HG03280 (cell line): ENCODE measurements around the gene FAM107B.

Source experiments
- ATAC-seq: cut with Tn5 transposase; IDR thresholded peaks from one replicate; pipeline ENCODE4 v1.9.1; 2021; ENCODE audit warnings: mild to moderate bottlenecking, moderate library complexity; ENCODE audit not compliant: unreplicated experiment

The FAM107B gene

DNA sequence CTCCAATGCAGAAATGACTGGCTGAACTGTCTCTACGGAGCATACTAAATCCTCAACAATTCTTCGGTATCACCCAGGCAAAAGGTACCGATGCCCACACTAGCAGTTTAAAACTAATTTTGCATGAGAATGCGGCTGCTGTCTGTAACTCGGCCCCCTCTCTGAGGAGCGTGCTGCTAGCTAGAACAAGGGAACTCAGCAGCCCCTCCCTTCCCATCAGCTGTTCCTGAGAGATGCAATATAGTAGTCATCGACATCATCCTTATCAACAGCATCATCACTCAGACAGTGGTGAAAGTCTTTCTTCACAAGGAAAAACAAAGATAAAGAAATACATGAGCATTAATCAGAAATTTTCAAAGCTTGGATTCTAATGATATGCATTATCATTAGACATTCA is 254.9 kb downstream of the FAM107B start:
- ATAC-seq: no peak

DNA sequence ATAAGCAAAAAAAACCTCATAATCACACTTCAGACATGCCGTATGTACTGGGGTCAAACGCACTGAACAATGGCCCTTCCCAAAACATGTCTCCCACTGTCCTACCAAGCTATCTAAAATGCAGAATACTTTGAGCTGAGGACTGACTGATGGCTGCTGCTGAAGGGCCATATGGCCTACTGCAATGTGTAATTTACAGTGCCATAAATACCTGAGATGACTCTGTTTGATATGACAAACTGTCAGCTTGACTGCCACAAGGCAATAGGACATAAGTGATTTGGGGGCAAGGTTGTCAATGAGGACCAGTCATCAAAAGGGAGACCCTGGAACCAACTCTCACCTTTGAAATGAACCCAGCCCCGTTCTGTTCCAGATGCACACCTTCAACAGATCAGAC is 256.5 kb downstream of the FAM107B start:
- ATAC-seq: no peak

DNA sequence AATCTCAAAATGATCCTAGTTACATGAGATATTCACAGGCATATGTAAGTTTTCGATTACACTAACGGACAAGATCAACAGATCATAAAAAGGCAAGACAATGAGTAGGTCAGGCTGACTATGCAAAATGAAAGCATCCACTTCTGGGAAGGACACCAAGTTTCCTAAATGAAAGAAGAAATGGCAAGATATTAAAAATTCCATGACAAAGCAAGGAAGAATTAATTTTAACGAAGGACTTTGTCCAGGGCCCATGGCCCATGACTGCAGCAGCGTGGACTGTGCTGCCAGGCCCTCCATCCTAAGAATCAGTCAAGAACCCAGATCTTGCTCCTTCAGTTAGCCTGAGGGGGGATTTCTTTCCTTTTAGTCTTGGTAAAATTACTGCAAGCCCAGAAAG is 261.6 kb downstream of the FAM107B start:
- no peak for ATAC-seq

DNA sequence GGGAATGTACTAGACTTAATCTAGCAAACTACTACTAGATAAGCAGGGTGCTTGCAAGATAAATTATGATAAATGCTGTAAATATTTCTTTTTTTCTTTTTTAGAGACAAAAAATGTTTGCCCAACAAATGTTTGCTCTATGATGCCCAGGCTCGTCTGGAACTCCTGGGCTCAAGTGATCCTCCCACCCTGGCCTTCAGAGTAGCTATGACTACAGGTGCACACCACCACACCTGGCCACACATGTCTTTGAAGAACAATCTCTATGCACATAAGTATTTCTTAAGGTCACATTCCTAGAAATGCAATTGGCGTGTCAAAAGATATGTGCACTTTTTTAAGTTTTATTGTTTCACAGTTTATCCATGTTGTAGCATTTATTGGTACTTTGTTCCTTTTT is 264.4 kb downstream of the FAM107B start:
- no peak for ATAC-seq

DNA sequence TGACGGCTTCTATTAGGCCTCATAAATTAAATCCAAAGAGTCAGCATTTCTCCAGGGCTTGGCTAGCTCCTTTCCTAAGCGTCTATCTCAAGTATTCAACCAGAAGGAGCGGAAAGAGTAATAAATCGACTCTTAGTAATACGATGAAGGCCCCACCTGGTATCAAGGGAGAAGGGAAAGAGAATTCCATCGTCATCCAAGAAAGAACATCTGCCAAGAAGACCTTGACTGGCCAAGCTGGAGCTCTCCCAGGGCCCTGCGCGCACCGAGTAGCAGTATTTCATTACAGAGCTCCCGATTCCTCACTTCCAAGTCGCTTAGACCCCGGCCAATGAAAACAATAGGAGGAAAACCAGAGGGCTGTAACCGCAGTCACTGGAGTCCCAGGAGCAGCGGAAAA is 266.0 kb downstream of the FAM107B start:
- no peak for ATAC-seq

DNA sequence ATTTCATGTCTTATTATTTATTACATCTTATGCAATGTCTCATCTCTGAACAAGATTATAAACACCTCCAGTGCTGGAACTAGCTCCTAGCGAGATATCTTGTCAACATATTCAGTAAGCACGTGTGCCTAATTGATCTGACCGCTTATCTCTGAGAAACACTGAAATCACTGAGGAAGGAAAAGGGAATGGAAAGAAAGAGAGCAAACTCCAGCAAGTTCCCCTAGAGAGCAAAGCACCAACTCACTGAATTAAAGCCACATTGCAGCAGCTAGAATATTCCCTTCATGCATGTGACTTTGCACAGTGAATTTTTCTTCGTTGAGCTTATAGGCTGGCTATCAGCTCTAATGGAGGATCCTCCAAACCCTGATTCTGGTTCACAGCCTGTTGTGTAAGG is 266.9 kb downstream of the FAM107B start:
- ATAC-seq: no peak

DNA sequence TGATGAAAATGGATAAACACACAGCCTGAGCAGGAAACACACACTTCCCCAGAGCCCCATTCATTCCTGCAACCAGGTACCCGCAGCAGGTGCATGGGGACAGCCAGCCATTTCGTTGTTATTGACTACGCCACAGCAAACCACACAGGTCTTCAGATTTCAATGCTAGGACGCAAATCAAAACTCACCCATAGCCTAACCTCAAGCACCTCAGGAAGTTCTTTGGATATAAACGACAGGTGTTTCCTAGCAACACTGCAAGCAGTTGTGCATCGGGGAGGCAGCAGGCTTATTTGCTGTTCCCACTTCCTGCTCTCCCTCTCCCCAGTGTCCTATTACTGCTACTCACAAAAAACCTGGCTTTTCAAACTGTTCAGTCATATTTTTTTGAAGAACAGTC is 267.5 kb downstream of the FAM107B start:
- no peak for ATAC-seq

DNA sequence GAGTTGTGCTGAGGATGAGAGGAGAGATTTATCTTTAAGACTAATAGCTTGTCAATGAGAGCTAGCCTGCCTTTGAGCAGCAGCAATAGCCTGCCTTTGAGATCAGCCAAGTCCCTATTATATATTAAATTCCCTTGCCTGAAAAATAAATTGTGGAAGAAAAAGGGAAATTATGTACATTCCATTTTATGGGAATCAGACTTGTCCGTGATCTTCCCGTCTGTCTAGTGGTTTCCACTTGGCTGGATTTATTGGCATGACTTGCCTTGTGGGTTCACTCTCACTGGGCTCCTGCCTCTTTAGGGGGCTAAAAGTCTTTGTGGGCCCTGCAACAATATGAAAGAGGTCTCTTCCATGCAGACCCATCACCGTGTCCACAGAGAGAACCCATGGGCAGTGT is 272.3 kb downstream of the FAM107B start:
- ATAC-seq: no peak

DNA sequence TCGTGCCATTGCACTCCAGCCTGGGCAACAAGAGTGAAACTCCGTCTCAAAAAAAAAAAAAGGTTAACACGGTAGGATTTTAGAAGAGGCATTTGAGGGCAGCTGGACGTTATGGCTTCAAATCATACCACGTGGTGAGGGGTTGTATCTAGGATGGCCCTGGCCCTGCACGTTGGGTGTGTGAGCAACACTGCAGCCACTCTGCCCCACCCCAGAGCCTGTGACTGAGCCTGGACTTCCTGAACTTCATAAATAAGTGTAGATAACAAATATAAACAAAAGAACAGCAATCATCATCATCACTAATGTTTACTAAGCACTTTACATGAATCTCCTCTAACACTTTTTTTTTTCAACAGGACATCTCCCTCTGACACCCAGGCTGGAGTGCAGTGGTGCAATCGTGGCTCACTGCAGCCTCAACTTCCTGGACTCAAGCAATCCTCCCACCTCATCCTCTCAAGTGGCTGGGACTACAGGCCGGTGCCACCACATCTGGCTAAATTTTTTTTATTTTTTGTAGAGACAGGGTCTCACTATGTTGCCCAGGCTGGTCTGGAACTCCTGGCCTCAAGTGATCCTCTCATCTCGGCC is 274.4 kb downstream of the FAM107B start:
- ATAC-seq: no peak

DNA sequence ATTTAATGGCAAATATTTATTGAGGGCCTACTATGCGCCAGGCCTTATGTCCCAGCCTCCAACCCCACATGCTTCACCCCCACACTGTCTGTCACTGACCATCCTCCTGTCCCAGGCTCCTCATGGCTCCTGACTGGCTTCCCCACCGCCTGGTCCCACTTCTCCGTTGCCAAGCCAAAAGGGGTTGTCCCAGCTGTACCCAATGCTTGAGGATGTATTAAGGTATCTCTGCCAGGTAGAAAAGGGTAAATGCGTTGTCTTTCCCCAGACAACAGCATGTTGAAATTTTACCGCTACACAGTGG is 275.1 kb downstream of the FAM107B start:
- no peak for ATAC-seq

DNA sequence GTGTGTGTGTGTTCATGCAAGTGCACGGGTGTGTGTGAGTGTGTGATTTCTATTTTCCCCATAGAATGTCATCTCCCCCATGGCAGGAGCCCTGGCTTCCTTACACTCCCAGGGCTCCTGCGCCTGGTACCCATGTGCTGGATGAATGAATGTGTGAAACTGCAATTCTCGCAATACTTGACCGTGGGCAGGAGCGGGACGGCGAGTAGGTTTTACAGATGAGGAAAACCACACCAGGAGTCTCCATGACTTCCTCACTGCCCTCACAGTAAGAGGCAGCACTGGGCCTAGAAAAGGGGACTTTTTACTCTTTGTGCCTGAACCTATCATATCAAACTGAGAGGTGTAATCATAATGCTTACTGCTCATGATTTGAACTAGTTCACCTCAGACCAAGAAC is 276.4 kb downstream of the FAM107B start:
- ATAC-seq: no peak

DNA sequence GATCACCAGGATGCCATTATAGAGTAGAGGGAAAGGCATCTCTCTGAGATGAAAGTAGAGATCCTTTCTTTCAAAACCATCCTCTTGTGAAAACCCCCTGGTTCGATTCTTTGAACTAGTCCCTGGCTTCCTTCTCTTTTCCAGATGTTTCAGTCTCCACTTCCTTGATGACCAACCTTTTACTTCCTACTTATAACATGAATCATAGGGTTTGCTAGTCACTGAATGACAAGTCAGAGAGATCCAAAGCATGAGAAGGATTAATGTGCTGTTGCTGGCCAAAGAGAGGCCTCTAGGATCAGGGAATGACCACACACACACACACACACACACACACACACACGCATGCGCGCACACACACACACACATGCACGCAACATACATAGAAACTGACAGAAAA is 282.9 kb downstream of the FAM107B start:
- no peak for ATAC-seq

DNA sequence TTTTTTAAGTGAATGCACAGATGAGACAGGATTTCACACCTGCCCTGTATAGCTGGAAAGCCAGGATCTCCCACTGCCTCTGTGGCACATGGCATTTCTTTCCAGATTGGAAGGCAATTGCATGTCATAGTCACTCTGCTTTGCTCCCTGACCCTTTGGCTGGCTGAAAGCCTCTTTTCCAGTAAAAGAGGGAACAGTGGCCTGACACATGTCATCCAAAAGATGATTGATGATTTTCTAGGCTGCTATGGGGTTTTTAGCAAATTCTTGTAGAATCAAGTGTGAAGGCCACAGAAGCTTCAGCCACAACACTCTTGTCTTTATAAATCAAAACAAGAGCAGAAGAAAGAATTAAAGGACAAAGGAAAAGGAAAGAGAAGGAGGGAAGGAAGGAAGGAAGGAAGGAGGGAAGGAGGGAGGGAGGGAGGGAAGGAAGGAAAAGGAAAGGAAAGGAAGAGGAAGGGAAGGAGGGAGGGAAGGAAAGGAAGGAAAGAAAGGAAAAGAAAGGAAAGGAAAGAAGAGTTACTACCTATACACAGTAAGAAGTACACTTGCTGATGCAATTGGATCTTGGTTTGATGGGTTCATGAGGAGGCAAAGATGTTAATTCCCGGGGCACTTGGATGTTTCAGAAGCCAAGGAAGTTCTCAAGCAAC is 285.0 kb downstream of the FAM107B start:
- no peak for ATAC-seq

DNA sequence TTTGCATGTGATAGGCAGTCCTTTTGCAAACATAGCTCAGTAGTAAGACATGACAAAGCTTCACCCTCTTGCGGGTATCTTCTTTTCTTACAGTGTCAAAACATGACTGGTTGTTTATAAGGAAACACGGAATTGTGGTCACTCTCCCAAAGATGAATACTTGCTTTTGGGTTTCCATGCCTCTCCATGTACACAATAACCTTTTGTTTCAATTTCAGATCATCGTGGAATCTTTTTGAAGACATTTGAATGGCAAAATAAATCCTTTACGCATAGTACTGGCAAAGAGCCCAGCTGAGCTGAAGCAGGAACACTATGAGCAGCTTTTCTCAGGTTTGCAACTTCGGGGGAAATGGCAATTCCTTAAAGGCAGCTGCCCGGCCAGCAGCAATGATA is 287.2 kb downstream of the FAM107B start:
- no peak for ATAC-seq

DNA sequence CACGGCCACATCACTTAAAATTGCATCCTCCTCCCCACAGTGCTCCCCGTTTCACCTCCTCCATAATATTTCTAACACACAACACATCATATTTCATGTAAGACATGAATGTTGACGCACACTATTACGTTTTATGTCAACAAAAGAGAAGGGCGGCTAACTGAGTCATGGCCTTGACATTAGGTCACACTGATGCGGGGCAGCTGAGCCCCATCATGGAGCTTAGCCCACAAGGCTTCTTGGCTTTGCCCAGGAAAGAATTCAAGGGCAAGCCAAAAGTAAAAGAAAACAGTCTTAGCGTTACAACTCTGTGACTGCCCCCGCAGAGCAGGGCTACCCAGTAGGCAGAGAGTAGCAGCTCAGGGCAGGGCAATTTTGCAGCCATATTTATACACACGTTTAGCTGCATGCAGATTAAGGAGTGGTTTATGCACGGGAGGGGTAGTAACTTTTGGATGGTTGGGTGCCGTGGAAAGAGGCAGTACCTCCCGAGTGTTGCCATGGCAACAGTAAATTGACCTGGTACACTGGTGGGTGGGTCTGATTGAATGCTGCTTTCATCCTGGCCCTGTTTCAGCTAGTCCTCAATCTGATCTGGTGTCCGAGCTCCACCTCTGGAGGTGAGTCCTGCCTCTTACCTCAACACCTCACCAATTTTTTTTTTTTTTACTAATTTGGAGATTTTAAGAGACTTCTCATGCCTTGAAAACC is 287.8 kb downstream of the FAM107B start:
- ATAC-seq: no peak

DNA sequence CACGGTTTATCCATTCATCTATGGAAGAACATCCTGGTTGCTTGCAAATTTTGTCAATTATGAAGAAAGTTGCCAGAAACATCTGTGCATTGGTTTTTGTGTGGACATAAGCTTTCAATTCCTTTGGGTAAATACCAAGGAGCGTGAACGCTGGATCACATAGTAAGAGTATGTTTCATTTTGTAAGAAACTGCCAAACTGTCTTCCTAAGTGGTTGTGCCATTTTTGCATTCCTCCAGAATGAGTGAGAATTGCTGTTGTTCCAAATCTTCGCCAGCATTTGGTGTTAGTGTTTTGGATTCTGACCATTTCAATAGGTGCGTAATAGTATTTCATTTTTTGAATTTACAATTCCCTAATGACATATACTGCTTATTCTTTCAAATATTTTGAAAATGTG is 288.7 kb downstream of the FAM107B start:
- no peak for ATAC-seq

DNA sequence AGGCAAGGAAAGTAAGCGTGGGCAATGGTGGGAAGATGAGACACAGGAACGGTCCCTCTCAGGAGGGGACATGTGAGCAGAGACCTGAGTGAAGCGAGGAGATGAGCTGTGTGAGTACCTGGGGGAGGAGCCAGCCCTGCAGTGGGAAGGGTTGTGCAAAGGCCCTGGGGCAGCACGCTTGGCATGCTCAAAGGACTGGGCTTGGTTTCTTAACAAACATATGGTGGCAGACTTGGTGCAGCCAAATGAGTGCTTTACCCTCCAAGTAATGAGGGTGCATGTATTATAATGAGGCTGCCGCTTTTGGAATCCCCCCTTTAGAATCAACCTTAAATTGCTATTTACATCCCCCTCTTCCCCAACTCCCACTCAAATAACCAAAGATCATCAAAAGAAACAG is 291.3 kb downstream of the FAM107B start:
- no peak for ATAC-seq

DNA sequence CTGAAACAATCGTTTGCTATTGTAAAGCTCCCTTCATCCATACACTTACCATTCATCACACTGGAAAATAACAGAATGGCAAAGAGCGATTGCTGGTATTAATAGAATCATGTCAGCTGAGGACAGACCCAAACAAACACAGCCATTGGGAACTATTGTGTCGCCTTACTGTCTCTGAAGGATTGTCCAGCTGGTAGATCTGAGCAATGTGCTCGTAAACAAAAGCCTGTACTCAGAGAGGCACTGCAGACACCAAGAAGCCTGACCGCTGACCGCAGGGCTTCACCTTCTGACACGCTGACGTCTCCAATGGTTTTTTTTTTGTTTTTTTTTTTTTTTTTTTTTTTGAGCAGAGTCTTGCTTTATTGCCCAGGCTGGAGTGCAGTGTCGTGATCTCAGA is 292.9 kb downstream of the FAM107B start:
- ATAC-seq: no peak

DNA sequence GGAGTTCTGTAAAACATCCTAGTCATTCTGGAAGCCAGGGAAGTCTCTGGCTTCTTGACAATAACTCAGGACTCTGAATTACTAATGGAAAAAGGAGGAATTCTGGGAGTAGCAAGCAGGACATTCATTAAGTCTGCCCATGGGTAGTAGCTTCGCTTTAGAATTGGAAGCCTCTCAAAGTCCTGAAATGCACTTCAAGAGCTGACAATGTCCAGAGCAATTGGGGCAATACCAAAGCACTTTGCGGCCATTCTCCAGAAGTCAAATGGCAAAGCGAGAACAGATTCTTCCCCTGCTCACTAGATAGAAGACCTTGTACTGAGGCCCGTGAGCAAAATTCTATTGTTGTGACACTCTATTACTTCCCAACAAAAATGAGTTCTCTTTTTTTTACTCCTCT is 293.7 kb downstream of the FAM107B start:
- no peak for ATAC-seq

DNA sequence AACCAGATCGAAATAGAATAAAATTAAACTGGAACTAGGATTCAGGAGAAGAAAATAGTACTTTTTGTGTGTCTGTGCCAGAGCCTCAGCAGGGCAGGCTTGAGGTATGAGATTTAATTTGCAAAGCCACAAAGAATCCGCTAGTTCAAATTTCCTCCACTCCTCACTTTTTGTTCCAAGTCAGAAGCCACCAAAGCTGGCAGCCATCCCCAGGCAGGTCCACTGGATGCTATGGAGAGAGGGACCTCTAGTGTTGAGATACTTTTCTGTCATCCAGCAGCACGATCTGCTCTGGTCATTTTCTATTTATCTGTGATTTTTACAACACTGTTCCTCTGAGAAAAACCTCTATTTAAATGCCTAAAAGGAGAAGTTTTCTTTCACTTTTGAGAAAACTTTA is 296.1 kb downstream of the FAM107B start:
- no peak for ATAC-seq

DNA sequence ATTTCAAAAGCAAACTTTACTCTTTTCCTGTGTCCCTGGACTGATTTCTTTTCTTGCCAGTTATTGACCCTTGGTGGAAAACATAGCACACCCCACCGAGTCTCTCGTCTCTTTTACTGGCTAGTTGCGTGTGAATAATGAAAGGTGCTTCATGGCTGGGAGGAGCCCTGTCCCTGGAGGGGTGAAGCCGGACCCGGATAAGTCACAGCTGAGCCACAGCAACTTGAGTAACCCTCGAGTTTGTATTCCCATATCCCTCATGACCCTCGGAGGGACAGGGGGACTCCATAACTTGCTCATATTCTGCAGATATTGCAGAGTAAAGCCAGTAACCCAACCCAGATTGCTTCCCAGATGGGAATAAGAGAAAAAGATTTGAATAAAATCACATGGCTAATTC is 296.5 kb downstream of the FAM107B start:
- no peak for ATAC-seq

DNA sequence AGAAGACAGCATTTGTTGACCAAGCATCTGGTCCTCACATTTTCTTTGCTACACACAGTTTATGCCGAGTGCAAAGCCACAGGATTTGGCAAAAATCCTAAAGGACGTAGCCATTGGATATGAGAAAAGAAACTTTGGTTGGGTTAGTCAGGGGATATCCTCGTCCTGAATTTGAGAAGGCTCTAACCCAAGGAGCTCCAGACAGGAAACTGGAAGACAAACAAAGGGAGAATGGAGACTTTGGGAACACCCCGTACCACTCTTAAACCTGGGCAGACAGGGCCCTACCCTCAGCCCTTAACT is 297.3 kb downstream of the FAM107B start:
- ATAC-seq: no peak
